Activated B cell treated with CpG ODN at 0.5 μM for 24 hours (primary cell): Measurements from ENCODE around the gene EIF2B1. TPM values are rescaled to one million over a fixed set of nuclear protein-coding genes. Genes with fewer than 3 reads are reported as not detected.

Experiments
- ATAC-seq: fragments of 200-7000 bp; cut with Tn5 transposase; one replicate; pipeline ENCODE4 v1.10.0; 2021; ENCODE audit warnings: low read depth, mild to moderate bottlenecking, moderate library complexity
- CTCF ChIA-PET: fragments of 350-600 bp; sonication (Branson Sonifier 250); formaldehyde crosslinking; loops from one replicate; lab custom pipeline; 2021; ENCODE audit warnings: antibody characterized with exemption; lab: Charles Lee
- POLR2A ChIA-PET: fragments of 350-600 bp; sonication (Branson Sonifier 250); formaldehyde crosslinking; loops from one replicate; lab custom pipeline; 2021; ENCODE audit warnings: antibody characterized with exemption; lab: Charles Lee
- DNase-seq: peaks from one replicate; pipeline ENCODE4 v3.0.0; 2022
- H3K27ac Mint-ChIP-seq: one replicate; pipeline ENCODE4 v1.8.0; 2020; ENCODE audit warnings: mixed read lengths
- H3K27me3 Mint-ChIP-seq: one replicate; pipeline ENCODE4 v1.8.0; 2021; ENCODE audit warnings: mixed read lengths
- H3K36me3 Mint-ChIP-seq: one replicate; pipeline ENCODE4 v1.8.0; 2021; ENCODE audit warnings: low read depth, mixed read lengths
- H3K4me1 Mint-ChIP-seq: one replicate; pipeline ENCODE4 v1.8.0; 2021; ENCODE audit warnings: mixed read lengths
- H3K4me3 Mint-ChIP-seq: one replicate; pipeline ENCODE4 v1.8.0; 2020; ENCODE audit warnings: mild to moderate bottlenecking, mixed read lengths
- H3K9me3 Mint-ChIP-seq: one replicate; pipeline ENCODE4 v1.8.0; 2020; ENCODE audit warnings: mixed read lengths
- CTCF ChIP-seq: fragments of 200-600 bp; IDR thresholded peaks from one replicate; pipeline ENCODE4 v1.8.0; 2022; ENCODE audit warnings: antibody characterized with exemption, mild to moderate bottlenecking
- intact Hi-C: fragments of 100-400 bp; cut with micrococcal nuclease; formaldehyde crosslinking; loops from one replicate; pipeline ENCODE4 v1.15.1; 2024
- total RNA-seq: library from RNA; stranded (reverse); gene quantifications from 2 replicates; pipeline ENCODE4 v1.2.3, GENCODE V29; 2022

Gene EIF2B1
- 67.3 and 79.7 TPM in 2 replicates for total RNA-seq

- no peak for TF ChIP-seq CTCF
- intact Hi-C loops = loop anchor here (1.0 to 10.0 kb wide), 8 partner anchors 31 to 1139 kb away; partner anchors contain the start of genes ATP6V0A2, DDX55, TCTN2 and TMED2
- peak within 1 kb of the TSS; percentile 93 for H3K27ac Mint-ChIP-seq
- H3K4me3 Mint-ChIP-seq = peak within 1 kb of the TSS; percentile 96
- peaks cover 24% of the 10 kb centered on the region for H3K4me1 Mint-ChIP-seq
- H3K36me3 Mint-ChIP-seq = peaks cover 34% of the 10 kb centered on the region
- peak; percentile 96 for DNase-seq
- no peaks in the 10 kb centered on the region for H3K27me3 Mint-ChIP-seq
- peak; percentile 98 for ATAC-seq
- CTCF ChIA-PET = no interaction called here
- H3K9me3 Mint-ChIP-seq = no peaks in the 10 kb centered on the region
- POLR2A ChIA-PET = interaction anchor here (0.6 to 2.0 kb wide), 8 partner anchors 32 to 659 kb away, joined by 3 to 7 read pairs (median 4); partner anchors contain the start of genes ATP6V0A2, DDX55, KMT5A and MPHOSPH9
Measured at GRCh38 chr12:123633379-123634141, at the start of gene EIF2B1, which contains the start of gene GTF2H3. EIF2B1 (minus strand) TSS chr12:123633686; CDS start chr12:123633557, 129 bp downstream. GTF2H3 (plus strand) TSS chr12:123633829; CDS start chr12:123633860, 31 bp downstream.

DNA sequence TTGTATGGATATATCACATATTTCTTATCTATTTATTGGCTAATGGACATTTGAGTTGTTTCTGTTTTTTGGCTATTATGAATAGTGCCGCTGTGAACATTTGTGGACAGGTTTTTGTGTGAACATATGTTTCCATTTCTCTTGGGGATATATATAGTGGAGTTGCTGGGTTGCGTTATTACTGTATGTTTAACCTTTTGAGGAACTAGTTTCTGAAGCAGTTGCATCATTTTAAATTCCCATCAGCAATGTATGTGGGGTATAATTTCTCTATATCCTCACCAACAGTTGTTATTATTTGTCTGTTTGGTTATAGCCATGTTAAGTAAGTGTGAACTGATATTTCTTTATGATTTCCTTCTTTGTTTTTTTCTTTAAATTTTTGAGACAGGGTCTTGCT, 48.1 kb upstream of the EIF2B1 start:
- no peak for TF ChIP-seq CTCF
- Mint-ChIP-seq H3K4me1 (peaks cover 7% of the 10 kb centered on the region), H3K9me3 (no peaks in the 10 kb centered on the region), H3K27ac (peak overlapping the region; percentile 21), H3K36me3 (peaks cover 27% of the 10 kb centered on the region), H3K27me3 (no peaks in the 10 kb centered on the region), H3K4me3 (no peak overlapping the region)
- ChIA-PET CTCF (no interaction called here), POLR2A (no interaction called here)
- DNase-seq = no peak
- intact Hi-C loops = no loop called here
- no peak for ATAC-seq

DNA sequence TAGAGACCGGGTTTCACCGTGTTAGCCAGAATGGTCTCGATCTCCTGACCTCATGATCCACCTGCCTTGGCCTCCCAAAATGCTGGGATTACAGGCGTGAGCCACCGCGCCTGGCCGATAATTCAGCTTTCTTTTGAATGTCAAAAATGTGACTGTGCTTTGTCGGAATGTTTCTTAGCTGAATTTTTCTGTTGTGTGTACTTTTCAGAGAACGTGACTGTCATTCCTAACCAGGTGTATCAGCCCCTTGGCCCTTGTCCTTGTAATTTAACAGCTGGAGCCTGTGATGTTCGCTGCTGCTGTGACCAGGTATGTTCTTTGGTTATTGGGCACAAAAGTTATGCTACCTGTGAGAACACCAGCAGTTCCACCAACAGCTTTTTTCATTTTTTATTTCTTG, 45.5 kb upstream of the EIF2B1 start:
- TF ChIP-seq CTCF = no peak
- CTCF ChIA-PET = no interaction called here
- no peaks in the 10 kb centered on the region for H3K9me3 Mint-ChIP-seq
- POLR2A ChIA-PET = no interaction called here
- DNase-seq (no peak), ATAC-seq (no peak)
- H3K27ac Mint-ChIP-seq = no peak overlapping the region
- intact Hi-C loops = no loop called here
- H3K27me3 Mint-ChIP-seq = no peaks in the 10 kb centered on the region
- H3K36me3 Mint-ChIP-seq = peaks cover 38% of the 10 kb centered on the region
- no peak overlapping the region for H3K4me3 Mint-ChIP-seq
- H3K4me1 Mint-ChIP-seq = peaks cover 7% of the 10 kb centered on the region

- Mint-ChIP-seq H3K9me3 (no peaks in the 10 kb centered on the region), H3K27me3 (no peaks in the 10 kb centered on the region), H3K4me3 (no peak overlapping the region), H3K27ac (no peak overlapping the region), H3K36me3 (peaks cover 41% of the 10 kb centered on the region), H3K4me1 (peaks cover 7% of the 10 kb centered on the region)
- ChIA-PET CTCF (no interaction called here), POLR2A (interaction anchor here (0.7 kb wide), 1 partner anchor 165 kb away, joined by 3 read pairs; no protein-coding TSS in a partner anchor)
- TF ChIP-seq CTCF = no peak
- intact Hi-C loops = no loop called here
- DNase-seq (no peak), ATAC-seq (no peak)
Measured at GRCh38 chr12:123676616-123677320, 43.3 kb upstream of the EIF2B1 start.

DNA sequence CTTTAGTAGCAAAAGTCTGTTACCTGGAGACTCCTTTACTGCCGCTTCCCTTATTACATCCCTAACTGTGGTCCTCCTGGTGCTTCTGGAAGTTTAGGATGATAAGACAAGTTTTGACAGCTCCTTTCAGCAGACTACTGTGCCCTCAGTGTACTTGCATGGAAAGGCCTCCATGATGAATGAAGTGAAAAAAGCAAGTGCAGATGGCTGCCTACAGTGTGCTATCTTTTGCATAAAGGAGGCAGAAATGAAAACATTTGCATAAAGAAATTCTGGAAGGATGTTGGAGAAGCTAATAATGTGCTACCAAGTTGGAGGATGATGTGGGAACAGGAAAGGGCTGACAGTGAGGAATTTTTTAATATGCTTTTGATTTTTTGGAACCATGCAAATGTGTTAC, 42.0 kb upstream of the EIF2B1 start:
- DNase-seq = no peak
- no peaks in the 10 kb centered on the region for H3K27me3 Mint-ChIP-seq
- ChIA-PET POLR2A (interaction anchor here (0.6 kb wide), 1 partner anchor 34 kb away, joined by 8 read pairs; no protein-coding TSS in a partner anchor), CTCF (no interaction called here)
- TF ChIP-seq CTCF = no peak
- H3K4me1 Mint-ChIP-seq = peaks cover 11% of the 10 kb centered on the region
- no peak overlapping the region for H3K4me3 Mint-ChIP-seq
- no peaks in the 10 kb centered on the region for H3K9me3 Mint-ChIP-seq
- no peak for ATAC-seq
- H3K36me3 Mint-ChIP-seq = peaks cover 37% of the 10 kb centered on the region
- H3K27ac Mint-ChIP-seq = no peak overlapping the region
- intact Hi-C loops = no loop called here
